Body of pancreas (tissue), 4 donors: ENCODE results near the gene MGAT5. TPM values are rescaled to one million over a fixed set of nuclear protein-coding genes. Genes with fewer than 3 reads are reported as not detected.

ENCODE experiments used
- ATAC-seq: fragments of 150-250 bp; one replicate; pipeline ENCODE4 v1.9.1; 2016
- DNase-seq, 4 donors: peaks; one replicate each; pipeline ENCODE4 v3.0.0-alpha.2; 2019
- H3K27ac ChIP-seq, 4 donors: fragments of 200-600 bp; sonication (generic); 1 replicate in 3 of 4; 2 replicates in 1 of 4; pipeline versions ENCODE4 v1.5.1 to v1.6.1; 2016 to 2019; ENCODE audit warnings: mild to moderate bottlenecking in 1 of 4, mixed read lengths in 1 of 4, moderate library complexity in 1 of 4
- H3K27me3 ChIP-seq, 2 donors: fragments of 200-600 bp; sonication (generic); one replicate each; pipeline ENCODE4 v1.6.0; 2016; ENCODE audit warnings: mild to moderate bottlenecking in 1 of 2
- H3K36me3 ChIP-seq, 2 donors: fragments of 200-600 bp; sonication (generic); replicated peaks in 1 of 2; 2 replicates each; pipeline ENCODE4 v1.5.1; 2016; ENCODE audit warnings: low read depth in 2 of 2; ENCODE audit not compliant: insufficient read depth in 1 of 2
- H3K4me1 ChIP-seq: fragments of 200-600 bp; sonication (generic); one replicate; pipeline ENCODE4 v1.6.0; 2016
- H3K4me3 ChIP-seq, 2 donors: fragments of 200-600 bp; sonication (generic); 1 replicate in 1 of 2; 2 replicates in 1 of 2; pipeline ENCODE4 v1.5.1; 2016 to 2019
- H3K9me3 ChIP-seq, 3 donors: fragments of 200-600 bp; sonication (generic); 1 replicate in 2 of 3; 2 replicates in 1 of 3; pipeline ENCODE4 v1.5.1; 2016
- POLR2A ChIP-seq, 3 donors: fragments of 450-650 bp; IDR thresholded peaks; one replicate each; pipeline ENCODE4 v1.6.1; 2016; ENCODE audit warnings: antibody characterized with exemption in 3 of 3, mild to moderate bottlenecking in 2 of 3
- WGBS, 2 donors: methylation state at CpG; one replicate each; pipeline ENCODE4 v1.1.5; 2017; 5-methylcytosine and 5-hydroxymethylcytosine counted together
- intact Hi-C: fragments of 100-400 bp; cut with DNase I; formaldehyde crosslinking; loops from one replicate; pipeline ENCODE4 v1.15.1; 2023
- total RNA-seq, 2 donors: library from RNA; depleted of rRNA; stranded (reverse); fragments of >200 nt; gene quantifications; one replicate each; pipeline ENCODE4 v1.1.0, GENCODE V29; 2016
- TF ChIP-seq, protein P1 (sequence below), 7 experiments: fragments of 450-650 bp in 4 of 7; fragments of 200-600 bp in 3 of 7; sonication (generic) in 3 of 7; IDR thresholded peaks; one replicate each; pipeline ENCODE4 v1.5.1; 2016 to 2019; ENCODE audit warnings: antibody characterized with exemption in 7 of 7

The MGAT5 gene
- total RNA-seq, 2 donors from 2014 or later, result 15.8 to 16.3 TPM

DNA sequence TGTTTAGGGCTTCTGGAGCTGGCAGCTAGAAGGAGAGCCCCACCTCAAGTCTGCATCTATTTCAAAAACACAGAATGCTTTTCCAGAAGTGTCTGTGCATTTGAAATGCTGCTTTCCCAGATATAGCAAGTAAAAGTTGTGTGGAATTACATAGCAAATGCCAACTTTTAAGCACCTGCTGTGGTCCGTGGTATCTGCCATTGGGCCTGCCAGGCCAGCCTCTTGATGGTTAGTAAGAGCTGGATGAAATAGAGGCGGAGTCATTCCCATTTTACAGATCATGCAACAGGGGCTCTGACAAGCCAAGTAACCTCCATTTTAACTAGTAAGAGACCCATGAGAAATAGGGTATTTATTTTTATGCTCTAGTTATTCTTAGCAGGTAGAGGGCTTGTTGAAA lies 61.6 kb downstream of the MGAT5 start:
- WGBS, 2 donors, result 89 to 92% methylated on average over 2 of the region's 2 CpGs

DNA sequence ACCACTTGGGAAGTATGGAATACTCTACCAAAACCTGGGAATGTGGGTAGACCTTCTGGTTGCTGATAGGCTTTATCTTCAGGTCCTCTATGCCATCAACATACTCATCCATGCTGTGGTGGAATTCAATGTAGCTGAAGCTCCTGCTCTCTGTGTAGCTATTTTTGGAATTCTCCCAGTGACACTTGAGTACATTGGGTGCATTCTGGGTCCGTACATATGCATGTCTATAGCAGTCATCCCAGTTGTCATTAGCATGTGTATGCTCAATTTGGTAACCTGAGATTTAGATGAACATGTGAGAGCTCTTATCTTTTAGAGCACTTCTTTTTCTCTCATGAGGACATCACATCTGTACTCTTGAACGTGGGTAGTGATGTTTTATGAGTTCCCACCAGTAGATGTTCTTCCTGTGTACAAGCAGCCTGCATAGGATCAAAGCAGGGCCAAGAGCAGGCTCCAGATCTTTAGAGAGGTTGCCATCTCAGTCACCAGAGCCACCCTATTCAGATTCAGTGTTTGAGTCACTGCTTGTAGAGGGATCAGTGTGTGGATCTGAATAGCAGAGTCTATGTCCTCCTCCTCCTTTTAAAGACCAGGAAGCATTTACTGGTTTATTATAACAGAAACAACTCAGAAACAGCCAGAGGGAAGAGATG lies 65.9 kb downstream of the MGAT5 start:
- intact Hi-C loops, result no loop called here
- Histone ChIP-seq H3K4me3 (no peak overlapping the region), H3K27ac (no peak overlapping the region), H3K4me1 (no peaks in the 10 kb centered on the region), H3K9me3 (no peaks in the 10 kb centered on the region), H3K36me3 (no peaks in the 10 kb centered on the region), H3K27me3 (no peaks in the 10 kb centered on the region)
- ATAC-seq (no peak), DNase-seq (no peak)
- TF ChIP-seq, protein P1, sequence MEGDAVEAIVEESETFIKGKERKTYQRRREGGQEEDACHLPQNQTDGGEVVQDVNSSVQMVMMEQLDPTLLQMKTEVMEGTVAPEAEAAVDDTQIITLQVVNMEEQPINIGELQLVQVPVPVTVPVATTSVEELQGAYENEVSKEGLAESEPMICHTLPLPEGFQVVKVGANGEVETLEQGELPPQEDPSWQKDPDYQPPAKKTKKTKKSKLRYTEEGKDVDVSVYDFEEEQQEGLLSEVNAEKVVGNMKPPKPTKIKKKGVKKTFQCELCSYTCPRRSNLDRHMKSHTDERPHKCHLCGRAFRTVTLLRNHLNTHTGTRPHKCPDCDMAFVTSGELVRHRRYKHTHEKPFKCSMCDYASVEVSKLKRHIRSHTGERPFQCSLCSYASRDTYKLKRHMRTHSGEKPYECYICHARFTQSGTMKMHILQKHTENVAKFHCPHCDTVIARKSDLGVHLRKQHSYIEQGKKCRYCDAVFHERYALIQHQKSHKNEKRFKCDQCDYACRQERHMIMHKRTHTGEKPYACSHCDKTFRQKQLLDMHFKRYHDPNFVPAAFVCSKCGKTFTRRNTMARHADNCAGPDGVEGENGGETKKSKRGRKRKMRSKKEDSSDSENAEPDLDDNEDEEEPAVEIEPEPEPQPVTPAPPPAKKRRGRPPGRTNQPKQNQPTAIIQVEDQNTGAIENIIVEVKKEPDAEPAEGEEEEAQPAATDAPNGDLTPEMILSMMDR (IDR thresholded peaks at IDR 0.05), result no peak
- no peak for TF ChIP-seq POLR2A (IDR thresholded peaks at IDR 0.05)
- WGBS, 2 donors, result 66 to 76% methylated on average over 2 of the region's 2 CpGs

More for the DNA sequence above, 61.6 kb downstream of the MGAT5 start:
- H3K27ac ChIP-seq, result no peak overlapping the region
- intact Hi-C loops, result no loop called here
- H3K27me3 ChIP-seq, result no peaks in the 10 kb centered on the region
- TF ChIP-seq, protein P1 (IDR thresholded peaks at IDR 0.05), result no peak
- TF ChIP-seq POLR2A (IDR thresholded peaks at IDR 0.05), result no peak
- peaks cover 12% of the 10 kb centered on the region for H3K4me1 ChIP-seq
- no peaks in the 10 kb centered on the region for H3K9me3 ChIP-seq
- ATAC-seq (no peak), DNase-seq (no peak)
- no peaks in the 10 kb centered on the region for H3K36me3 ChIP-seq
- H3K4me3 ChIP-seq, result no peak overlapping the region

DNA sequence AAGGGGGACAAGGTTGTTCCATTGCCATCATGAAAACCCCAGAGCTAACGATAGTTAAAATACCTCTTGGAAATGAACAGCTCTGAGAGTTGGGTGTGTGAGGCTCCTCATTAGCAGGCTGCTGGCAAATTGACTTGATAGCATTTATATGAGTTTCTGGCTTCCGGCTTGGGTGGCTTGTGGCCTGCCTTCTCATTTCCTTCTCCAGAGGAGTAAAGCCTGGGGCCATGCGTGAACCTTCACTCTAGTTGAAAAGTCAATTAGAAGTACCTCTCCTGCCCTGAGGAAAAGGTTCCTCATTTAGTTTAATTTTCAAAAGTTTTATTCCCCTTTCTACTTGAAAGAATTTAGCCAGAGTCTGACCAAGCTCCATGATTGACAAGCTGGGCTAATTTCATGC lies 67.1 kb downstream of the MGAT5 start:
- no peak for ATAC-seq
- no peaks in the 10 kb centered on the region for H3K27me3 ChIP-seq

DNA sequence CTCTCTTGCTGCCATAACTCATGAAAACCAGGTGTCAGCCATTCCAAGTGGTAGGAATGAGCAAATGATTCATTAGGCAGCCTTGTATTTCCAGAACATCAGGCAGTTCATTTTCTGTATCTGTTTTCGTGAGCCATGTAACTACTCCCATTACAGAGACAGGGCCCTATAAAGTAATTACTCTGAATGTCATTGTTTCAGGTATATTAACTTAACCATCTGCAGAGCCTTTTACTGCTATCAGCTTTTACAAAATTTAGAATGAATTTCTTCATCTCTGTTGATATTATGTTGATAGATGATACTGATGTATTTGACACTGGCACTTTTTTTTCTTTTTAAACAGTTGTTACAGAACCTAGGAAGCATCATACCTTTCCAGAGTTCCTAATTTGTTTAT lies 69.9 kb downstream of the MGAT5 start:
- TF ChIP-seq, protein P1 (IDR thresholded peaks at IDR 0.05), result no peak
- no peak for TF ChIP-seq POLR2A (IDR thresholded peaks at IDR 0.05)
- H3K36me3 ChIP-seq, result no peaks in the 10 kb centered on the region
- H3K27ac ChIP-seq, result no peak overlapping the region
- no peak overlapping the region for H3K4me3 ChIP-seq
- no peaks in the 10 kb centered on the region for H3K27me3 ChIP-seq
- H3K4me1 ChIP-seq, result peaks cover 13% of the 10 kb centered on the region
- ATAC-seq, result no peak
- WGBS, 2 donors, result 90 to 100% methylated on average over 1 of the region's 1 CpG
- no peak for DNase-seq
- no peaks in the 10 kb centered on the region for H3K9me3 ChIP-seq
- intact Hi-C loops, result no loop called here

More for the DNA sequence above, 67.1 kb downstream of the MGAT5 start:
- intact Hi-C loops, result no loop called here
- no peak for DNase-seq
- no peak overlapping the region for H3K4me3 ChIP-seq
- H3K36me3 ChIP-seq, result no peaks in the 10 kb centered on the region
- no peak overlapping the region for H3K27ac ChIP-seq
- H3K9me3 ChIP-seq, result no peaks in the 10 kb centered on the region
- TF ChIP-seq, protein P1 (IDR thresholded peaks at IDR 0.05), result no peak
- no peak for TF ChIP-seq POLR2A (IDR thresholded peaks at IDR 0.05)
- H3K4me1 ChIP-seq, result peaks cover 7% of the 10 kb centered on the region
- 95 to 96% methylated on average over 3 of the region's 3 CpGs for WGBS, 2 donors

DNA sequence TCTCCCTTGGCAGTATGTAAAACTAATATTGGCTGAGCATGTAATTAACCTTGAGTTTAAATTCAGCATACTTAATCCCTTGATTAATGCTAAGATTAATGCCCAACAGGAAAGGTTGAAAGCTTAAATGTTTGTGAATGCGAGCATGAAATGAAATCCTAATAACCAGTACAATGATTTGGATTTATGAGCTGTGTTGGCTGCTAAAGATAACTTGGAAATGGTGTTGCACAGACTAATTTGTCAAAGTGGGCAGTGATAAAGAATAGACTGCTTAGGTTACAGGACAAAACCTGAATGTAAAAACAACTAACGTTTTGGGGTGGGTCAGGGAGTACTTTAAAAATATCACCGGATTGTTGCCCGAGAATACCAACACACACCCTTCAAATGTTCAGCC lies 70.6 kb downstream of the MGAT5 start:
- TF ChIP-seq POLR2A (IDR thresholded peaks at IDR 0.05), result no peak
- TF ChIP-seq, protein P1 (IDR thresholded peaks at IDR 0.05), result no peak
- DNase-seq (no peak), ATAC-seq (no peak)
- Histone ChIP-seq H3K4me3 (no peak overlapping the region), H3K27me3 (no peaks in the 10 kb centered on the region), H3K27ac (no peak overlapping the region), H3K36me3 (no peaks in the 10 kb centered on the region), H3K9me3 (no peaks in the 10 kb centered on the region), H3K4me1 (peaks cover 13% of the 10 kb centered on the region)
- WGBS, 2 donors, result 48 to 49% methylated on average over 4 of the region's 4 CpGs
- intact Hi-C loops, result no loop called here
